ELR (cell line): ENCODE data around the gene SEC14L2.
A peak's percentile ranks its signal among the peaks of the same experiment; 100 is the strongest.
"Not testable (repeated sequence)": the region's sequence is repeated elsewhere in the genome, so short reads cannot be mapped to it uniquely, and the experiment has no call there.

Source experiments
- DNase-seq: peaks from one replicate; pipeline ENCODE4 v3.0.0-alpha.2; 2015; ENCODE audit warnings: low read depth

Gene SEC14L2

GRCh38 chr22:30375312-30375849, 21.4 kb upstream of the SEC14L2 start:
- DNase-seq, result no peak

DNA sequence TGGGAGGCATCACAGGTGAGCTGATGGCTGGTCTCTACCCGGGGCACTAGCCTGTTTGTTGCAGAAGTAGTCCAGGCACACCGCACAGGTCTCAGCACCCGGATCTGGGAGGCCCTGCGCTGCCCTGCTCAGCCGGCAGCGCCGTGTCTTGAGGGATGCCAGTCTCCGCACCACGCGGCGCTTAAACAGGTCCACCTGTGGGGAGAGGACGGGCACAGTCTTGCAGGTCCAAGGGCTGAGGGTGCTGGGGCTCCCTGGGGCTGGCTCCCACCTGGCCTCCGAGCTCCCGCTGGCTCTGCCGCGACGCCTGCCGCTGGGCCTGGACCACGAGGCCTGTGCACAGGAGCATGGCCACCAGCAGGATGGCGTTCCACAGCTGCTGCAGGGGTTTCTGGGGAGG, 16.8 kb upstream of the SEC14L2 start:
- no peak for DNase-seq

- no peak for DNase-seq
Observed at GRCh38 chr22:30381264-30381663, 15.6 kb upstream of the SEC14L2 start.

DNA sequence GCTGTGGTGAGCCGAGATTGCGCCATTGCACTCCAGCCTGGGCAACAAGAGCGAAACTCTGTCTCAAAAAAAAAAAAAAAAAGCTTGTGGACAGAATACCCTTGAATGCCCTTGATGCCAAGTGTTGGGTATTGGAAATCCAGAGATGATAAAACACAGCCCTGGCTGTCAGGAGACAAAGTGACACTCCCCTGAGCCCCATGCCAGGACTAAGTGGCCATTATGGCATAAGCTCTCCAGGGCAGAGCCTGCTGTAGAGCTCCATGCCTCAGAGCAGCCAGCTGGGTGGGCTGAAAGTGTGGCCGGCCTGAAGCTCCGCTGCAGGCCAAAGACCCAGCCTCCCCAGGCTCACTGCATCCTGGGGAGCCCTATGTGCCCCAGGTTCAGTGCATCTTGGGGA, 14.5 kb upstream of the SEC14L2 start:
- no peak for DNase-seq

GRCh38 chr22:30383061-30383460, 13.8 kb upstream of the SEC14L2 start:
- DNase-seq, result no peak

DNA sequence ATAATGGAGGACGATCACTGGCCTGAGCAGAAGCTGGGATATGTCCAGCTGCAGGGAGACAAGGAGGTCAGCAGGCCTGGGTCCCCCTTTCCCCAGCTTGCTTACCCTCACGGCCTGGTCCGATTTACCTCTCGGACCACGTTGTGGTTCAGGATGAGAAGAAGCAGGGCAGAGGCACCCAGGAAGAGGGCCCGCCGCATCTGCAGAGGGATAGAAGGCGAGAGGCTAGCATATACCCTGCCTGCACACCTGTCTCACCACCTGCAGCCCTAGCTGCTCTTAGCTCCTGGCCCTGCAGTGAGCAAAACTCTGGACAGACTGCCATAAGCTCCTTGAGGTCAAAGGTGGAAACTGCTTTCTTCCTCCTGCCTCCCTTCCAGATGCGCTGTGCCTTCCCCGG, 10.9 kb upstream of the SEC14L2 start:
- no peak for DNase-seq

DNA sequence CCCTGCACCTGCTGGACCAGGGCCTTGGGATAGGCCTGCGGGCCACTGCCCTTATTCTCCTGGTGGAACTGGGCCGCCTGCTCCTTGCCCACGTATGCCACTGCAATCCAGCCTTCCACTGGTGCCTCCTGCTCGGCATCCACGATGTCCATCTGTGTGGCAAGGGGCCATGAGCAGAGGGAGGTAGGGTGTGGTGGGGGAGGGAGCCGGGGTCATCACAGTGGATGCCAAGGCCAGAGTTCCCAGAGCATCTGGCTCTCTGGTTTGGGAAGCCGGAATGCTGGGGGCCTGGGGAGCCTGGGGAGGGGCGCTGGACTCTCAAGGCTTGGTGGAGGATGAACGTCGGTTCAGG, 10.2 kb upstream of the SEC14L2 start:
- no peak for DNase-seq

GRCh38 chr22:30386960-30387827, 9.6 kb upstream of the SEC14L2 start, which contains the start of gene RNF215:
RNF215 (minus strand) TSS chr22:30387411; CDS start chr22:30387313, 98 bp downstream.
- DNase-seq, result peak; percentile 80

GRCh38 chr22:30390974-30391691, 5.7 kb upstream of the SEC14L2 start:
- peak; percentile 85 for DNase-seq

DNA sequence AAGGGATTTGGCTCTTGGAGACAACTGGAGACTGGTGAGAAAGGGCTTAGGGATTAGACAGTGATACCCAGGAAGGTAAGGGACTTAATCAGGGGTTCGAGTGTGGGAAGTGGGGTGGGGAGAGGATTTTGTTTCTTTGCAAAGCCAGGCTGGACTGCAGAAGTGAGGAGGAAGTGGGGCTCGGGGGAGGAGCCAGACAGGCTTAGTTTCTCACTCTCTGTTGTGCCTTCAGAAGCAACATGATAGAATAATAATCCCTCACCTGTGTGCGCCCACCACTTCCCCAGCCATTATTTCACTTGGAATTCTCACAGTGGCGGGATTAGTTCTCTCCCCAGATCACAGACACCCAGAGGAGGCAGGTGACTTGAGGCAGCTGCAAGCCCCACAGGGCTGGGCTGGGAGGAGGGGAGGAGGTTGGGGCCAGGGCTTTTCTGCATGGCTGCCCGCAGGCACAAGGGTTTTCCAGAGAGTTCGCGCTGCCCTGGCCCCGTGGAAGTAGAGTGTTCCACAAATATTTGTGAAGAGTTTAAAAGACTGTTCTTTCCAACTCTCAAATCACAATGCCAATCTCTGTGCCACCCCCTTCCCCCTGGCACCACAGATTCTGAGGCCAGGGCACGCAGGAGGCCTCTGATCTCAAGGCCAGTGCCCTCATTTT, 4.0 kb upstream of the SEC14L2 start:
- DNase-seq, result peak; percentile 21

- DNase-seq, result no peak
Observed at GRCh38 chr22:30393322-30393680, 3.5 kb upstream of the SEC14L2 start.

- DNase-seq, result no peak
Observed at GRCh38 chr22:30393885-30394284, 2.9 kb upstream of the SEC14L2 start.

DNA sequence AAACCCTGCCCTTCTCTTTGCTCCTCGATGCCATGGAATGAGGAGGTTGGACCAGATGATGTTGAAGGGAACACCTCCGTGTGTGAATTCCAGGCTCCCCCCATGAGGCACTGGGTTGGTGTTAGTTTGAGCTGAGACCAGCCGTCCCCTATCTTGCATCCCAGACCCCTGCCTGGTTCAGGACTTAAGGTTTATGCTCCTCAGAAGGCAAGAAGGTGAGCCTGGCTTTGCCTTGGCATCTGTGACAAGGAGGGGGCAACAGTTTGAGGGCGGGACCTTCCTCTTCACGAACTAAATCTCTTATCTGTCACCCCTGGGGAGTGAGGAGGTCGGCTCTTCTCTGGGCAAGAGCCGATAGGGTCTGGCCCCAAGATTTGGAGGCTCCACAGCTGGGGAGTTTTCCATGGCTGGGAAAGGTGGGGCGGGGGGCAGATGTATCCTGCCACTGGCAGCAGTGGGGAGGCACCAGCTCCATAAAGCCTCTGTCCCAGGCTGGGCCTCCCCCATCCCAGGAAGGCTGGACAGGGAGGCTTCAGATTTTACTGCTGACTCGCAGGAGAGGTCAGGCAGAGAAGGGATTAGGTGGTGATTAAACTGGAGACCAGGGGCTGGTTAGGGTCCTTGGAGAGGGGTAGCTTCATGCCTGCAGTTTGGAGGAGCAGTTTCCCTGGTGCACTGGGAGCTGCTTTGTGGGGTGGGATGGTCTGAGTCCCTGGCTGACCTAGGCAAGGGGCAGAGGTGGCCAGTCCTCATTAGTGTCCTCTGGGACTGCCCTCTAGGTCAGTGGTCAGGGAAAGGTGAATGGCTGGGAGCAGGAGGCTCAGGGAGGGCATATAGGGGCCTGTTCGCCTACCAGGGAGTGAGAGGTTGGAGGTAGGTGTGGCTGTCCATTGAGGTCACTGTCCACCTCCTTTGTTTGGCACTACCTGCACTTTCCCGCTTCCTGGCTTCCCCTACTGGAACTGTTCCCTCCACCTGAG, 1.1 kb downstream of the SEC14L2 start:
- no peak for DNase-seq

DNA sequence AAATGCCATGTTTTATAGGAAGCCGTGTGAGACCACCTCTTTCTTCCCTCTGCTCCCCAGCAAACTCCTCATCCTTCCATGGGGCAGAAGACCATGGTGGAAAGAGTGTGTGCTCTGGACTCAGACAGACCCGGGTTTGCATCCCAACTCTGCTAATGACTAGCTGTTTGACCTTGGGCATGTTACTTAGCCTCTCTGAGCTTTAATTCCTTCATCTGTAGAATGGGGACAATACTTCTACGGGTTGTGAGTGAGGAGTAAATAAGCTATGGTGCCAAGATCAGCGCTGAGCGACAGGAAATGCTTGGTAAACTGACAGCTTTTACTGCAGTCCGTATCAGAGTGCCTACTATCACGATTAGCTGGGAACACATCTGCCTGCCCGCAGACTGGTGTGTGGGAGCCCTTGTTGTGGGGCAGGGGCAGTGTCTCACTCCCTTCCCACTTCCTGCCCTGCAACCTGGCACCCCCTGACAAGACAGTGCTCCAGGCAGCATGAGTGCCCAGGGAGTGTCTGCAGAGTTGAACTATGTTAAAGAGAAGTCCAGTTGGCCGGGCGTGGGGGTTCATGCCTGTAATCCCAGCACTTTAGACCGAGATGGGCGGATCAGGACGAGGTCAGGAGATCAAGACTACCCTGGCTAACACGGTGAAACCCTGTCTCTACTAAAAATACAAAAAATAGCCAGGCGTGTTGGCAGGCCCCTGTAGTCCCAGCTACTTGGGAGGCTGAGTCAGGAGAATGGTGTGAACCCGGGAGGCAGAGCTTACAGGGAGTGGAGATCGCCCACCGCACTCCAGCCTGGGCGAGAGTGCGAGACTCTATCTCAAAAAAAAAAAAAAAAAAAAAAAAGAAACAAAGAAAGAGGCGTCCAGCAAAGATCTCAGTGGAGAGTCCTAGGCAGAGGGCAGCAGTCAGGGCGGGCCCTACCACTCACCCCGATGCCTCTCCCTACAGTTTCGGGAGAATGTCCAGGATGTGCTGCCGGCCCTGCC, 2.2 kb downstream of the SEC14L2 start:
- DNase-seq, result no peak

GRCh38 chr22:30399718-30400117, 2.9 kb downstream of the SEC14L2 start:
- no peak for DNase-seq

- no peak for DNase-seq
Observed at GRCh38 chr22:30400159-30400558, 3.3 kb downstream of the SEC14L2 start.

GRCh38 chr22:30401024-30401423, 4.2 kb downstream of the SEC14L2 start:
- DNase-seq, result not testable (repeated sequence)

- DNase-seq, result no peak
Observed at GRCh38 chr22:30402028-30402765, 5.4 kb downstream of the SEC14L2 start.

DNA sequence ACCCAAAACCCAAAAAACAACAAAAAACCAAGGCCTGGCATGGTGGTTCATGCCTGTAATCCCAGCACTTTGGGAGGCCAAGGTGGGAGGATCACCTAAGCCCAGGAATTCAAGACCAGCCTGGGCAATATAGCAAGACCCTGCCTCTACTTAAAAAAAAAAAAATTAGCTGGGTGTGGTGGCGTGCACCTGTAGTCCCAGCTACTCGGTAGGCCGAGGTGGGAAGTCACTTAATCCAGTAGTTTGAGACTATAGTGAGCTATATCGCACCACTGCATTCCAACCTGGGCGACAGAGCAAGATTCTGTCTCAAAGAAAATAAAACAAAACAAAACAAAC, 5.9 kb downstream of the SEC14L2 start:
- DNase-seq, result not testable (repeated sequence)

- DNase-seq, result no peak
Observed at GRCh38 chr22:30404307-30404706, 7.5 kb downstream of the SEC14L2 start.
